GM19452 (cell line): ENCODE measurements around the gene DCUN1D5.

Experiments used
- ATAC-seq: cut with Tn5 transposase; IDR thresholded peaks from one replicate; pipeline ENCODE4 v1.9.1; 2021; ENCODE audit not compliant: unreplicated experiment

DCUN1D5 gene

DNA sequence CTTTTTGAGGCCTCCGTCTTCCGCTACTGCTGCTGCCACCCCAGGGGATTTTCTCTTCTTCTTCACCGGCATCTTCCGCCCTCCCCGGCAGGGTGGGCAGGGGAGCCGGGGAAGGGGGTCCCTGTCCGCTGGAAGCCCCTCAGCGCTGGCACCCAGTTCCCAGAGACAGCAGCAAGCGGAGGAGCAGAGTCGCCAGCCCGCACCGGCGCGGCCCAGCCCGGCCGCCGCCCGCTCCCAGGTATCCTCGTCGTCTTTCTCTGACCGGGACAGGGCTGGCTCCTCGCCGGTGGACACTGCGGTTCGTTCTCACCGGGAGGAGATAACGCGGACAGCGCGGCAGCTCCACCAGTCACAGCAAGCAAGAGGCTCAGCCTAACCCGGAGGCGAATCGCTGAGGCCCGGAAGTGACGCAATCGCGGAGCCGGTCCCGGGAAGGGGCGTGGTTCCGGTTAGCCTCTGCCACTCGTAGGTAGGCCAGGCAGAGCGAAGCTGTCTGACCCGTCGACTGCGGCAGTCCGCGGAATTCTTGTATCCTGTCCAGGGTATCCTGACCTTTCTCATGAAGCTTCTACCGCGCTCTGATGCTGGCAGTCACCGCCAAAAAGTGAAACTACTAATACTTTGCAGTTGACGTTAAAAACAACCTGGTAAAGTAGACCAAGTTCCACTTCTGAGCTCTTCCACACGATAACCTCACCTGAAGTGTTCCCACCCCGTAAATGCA, at the start of gene DCUN1D5:
Gene DCUN1D5 (minus strand): TSS at position 360 of the 724 bp plus-strand sequence. CDS start 288 bp downstream, at position 72.
- ATAC-seq, result peak; percentile 100

GRCh38 chr11:103125462-103125861, 33.5 kb upstream of the DCUN1D5 start:
- no peak for ATAC-seq

GRCh38 chr11:103114836-103115235, 22.9 kb upstream of the DCUN1D5 start:
- no peak for ATAC-seq

GRCh38 chr11:103112364-103112763, 20.4 kb upstream of the DCUN1D5 start:
- no peak for ATAC-seq

- no peak for ATAC-seq
Measured at GRCh38 chr11:103111400-103111799, 19.4 kb upstream of the DCUN1D5 start.

DNA sequence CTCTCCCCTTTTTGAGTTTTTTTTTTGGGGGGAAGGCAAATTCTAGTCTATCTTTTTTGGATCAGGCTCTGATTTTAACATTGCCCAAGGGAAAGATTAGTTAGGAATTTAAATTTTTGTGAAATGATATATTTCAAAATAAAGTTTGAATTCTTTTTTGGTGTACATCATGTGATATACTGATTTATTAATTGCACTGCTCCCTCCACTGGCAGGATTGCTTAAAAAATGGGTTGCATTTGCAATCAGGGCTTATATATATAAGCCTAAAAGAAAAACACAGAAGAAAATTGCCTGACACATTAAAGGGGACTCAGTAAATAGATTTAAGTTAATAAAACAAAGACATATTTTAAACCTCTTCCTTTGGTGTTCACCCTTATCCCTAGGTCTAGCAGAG, 18.4 kb upstream of the DCUN1D5 start:
- ATAC-seq, result no peak

DNA sequence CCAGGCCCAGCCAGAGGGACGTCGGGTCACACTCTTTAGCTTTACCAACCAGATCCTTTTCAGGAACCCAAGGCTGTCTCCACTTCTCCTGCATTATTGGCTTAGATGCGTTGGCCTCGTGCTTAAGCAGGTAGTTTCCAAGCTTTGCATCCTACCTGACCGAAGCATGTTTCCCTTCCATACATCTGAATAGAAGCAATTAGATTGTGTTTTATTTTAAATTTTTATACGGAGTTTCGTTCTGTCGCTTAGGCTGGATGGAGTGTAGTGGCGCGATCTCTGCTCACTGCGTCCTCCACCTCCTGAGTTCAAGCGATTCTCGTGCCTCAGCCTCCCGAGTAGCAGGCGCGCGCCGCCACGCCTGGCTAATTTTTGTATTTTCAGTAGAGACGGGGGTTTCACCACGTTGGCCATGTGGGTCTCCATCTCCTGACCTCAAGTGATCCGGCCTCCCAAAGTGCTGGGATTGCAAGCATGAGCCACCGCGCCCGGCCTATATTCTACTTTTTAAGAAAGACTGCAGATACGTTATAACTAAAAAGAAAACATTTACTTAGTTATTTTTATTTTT, 17.9 kb upstream of the DCUN1D5 start:
- ATAC-seq, result no peak

DNA sequence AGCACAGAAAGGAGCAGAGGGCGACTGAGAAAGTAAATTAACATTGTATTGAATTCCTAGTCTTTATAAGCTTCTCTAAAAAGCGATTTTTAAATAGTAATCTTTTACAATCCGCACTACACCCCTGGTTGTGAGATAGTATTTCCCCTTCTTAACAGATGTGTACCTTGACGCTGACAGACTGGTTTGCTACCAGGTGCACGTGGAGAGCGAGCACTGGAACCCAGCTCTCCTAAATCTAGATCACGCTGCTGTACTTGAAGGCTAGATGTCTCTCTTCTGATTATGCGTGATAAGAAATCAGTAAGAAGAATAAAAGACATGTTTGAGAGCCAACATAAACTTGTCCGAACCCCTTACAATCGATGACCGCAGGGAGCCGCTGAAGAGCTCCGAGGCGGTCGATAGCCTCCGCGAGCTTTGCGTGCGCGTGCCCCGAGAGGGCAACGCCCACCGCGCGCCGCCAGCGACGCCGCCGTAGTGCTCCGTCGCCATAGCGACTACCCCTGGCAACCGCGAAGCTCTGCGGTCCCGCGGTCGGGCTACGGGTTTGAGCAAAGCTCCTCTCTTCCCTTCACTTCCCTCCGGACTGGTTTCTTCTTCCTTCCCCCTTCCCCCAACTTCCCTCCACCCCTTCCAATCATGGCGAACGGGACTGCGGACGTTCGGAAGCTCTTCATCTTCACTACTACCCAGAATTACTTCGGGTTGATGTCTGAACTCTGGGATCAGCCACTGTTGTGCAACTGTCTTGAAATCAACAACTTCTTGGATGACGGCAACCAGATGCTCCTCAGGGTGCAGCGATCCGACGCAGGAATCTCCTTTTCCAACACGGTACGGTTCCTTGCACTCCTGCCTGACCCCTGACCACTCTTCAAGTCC, 17.2 kb upstream of the DCUN1D5 start, which contains the start of gene DYNC2H1:
Gene DYNC2H1 (plus strand): TSS at position 494 of the 885 bp plus-strand sequence. CDS start 149 bp downstream, at position 643.
- ATAC-seq, result peak; percentile 100

- no peak for ATAC-seq
Measured at GRCh38 chr11:103097279-103097678, 5.3 kb upstream of the DCUN1D5 start.

DNA sequence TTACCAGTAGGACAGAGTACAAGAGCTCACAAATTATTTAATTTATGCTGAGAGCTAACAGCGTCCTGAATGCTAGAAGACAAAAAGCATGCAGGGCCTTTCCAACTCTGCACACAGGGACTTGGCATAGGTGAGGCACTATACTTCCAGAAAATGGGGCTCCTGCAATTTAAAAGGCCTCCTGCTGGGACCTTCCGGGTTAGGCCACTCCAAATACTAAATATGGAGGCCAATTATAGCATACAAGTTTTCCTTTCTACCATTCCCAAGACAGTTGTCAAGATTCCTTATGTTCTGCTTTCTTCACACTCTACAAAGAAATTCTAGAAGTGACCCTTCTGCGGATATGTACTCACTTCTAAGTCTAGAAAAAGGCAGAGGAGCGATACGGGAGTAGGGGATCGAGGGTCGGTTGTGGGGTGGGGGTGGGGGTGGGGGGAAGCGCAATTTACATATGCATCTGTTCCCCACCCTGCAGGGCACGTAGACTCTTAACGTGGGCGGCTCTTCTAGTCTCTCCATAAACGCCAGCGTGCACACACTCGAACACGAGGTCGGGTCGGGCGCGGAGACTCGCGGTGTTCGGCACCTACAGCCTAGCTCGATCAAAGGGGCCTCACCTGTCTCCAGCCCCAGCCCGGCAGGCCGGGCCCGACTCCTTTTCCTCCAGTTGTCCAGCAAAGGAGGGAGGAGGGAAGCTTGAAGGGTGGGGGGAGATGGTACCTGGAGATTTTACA, 728 bp downstream of the DCUN1D5 start:
- ATAC-seq, result peak; percentile 37

- ATAC-seq, result no peak
Measured at GRCh38 chr11:103086461-103086860, 5.5 kb downstream of the DCUN1D5 start.

GRCh38 chr11:103085758-103086365, 6.1 kb downstream of the DCUN1D5 start:
- ATAC-seq, result no peak

DNA sequence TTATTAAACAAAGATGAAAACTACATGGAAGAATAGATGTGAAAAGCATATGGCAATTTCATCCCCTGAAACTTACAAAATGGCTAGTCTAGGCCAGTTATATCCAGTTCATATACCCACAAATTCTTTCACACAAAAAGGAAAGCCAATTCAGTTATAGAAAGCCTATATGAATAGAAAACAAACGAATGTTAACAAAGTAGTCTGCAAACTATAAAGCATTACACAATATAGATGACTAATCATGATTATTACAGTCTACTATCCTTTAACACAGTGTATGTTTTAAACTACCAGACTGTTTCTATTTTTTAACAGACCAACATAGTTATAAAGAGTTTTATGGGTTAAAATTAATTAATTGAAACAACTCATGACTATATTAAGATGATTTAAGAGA, 12.1 kb downstream of the DCUN1D5 start:
- no peak for ATAC-seq

GRCh38 chr11:103078710-103079109, 13.2 kb downstream of the DCUN1D5 start:
- ATAC-seq, result no peak

DNA sequence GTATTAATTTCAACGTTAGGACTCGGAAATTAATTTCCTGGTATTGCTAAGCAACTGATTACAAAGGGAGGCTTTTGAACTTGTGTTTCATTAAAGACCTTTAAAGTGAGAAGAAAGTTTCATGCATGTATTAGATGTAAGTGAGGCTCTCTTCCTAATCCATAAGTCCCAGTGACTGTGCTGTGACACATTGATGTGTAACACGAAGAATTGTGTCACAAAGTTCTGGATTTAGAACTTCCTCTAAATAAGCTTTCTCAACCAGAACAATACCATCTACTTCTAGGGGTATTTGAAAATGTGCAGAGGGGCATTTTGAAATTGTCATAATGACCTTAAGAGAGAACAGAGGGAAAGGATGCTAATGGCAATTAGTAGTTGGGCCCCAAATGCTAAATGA, 14.4 kb downstream of the DCUN1D5 start:
- ATAC-seq, result no peak

GRCh38 chr11:103076361-103076760, 15.6 kb downstream of the DCUN1D5 start:
- no peak for ATAC-seq

DNA sequence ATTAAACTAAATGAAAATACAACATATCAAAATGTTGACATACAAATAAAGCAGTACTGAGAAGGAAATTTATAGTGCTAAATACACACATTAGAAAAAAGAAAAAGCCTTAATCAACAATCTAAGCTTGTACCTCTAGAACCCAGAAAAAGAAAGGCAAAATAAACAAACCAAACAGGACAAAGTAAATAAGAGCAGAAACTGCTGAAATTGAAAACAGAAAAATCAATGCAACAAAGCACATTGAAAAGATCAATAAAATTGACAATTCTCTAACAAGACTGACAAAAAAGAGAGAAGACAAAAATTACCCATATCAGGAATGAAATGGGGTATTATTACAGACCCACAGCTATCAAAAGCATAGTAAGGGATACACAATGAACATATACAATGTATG, 21.0 kb downstream of the DCUN1D5 start:
- ATAC-seq, result no peak

- no peak for ATAC-seq
Measured at GRCh38 chr11:103070142-103070541, 21.8 kb downstream of the DCUN1D5 start.

GRCh38 chr11:103069367-103069766, 22.6 kb downstream of the DCUN1D5 start:
- ATAC-seq, result no peak

- ATAC-seq, result no peak
Measured at GRCh38 chr11:103067118-103067517, 24.8 kb downstream of the DCUN1D5 start.

DNA sequence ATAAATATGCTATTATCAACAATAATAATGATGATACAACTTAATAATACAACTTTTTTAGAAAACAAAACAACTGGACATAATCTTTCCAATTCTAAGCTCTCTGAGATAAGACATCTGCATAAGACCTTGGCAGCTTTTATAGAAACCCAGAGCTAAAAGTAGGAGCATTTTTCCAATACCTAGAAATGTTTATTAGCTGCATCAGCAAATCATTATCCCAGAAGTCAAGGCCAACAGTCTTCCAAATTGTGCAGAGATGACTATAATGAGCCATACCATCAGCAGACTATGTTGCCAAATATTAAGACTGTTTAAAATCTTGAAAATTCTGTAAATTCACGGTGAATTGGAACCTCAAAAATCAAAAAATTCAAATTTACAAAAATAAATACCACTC, 30.3 kb downstream of the DCUN1D5 start:
- ATAC-seq, result no peak
